GM23338 (cell line): ENCODE measurements around the gene NCR3LG1. TPM values are rescaled to one million over a fixed set of nuclear protein-coding genes. Genes with fewer than 3 reads are reported as not detected.

Experiments
- ATAC-seq: fragments of 200-7000 bp; cut with Tn5 transposase; 3 replicates; pipeline ENCODE4 v1.9.1; 2020
- DNase-seq: peaks from one replicate; pipeline ENCODE4 v3.0.0-alpha.2; 2015; ENCODE audit warnings: low spot score
- H2AFZ ChIP-seq: fragments of 200-600 bp; sonication (generic); 2 replicates; pipeline ENCODE4 v1.8.0; 2016; ENCODE audit warnings: antibody characterized with exemption, mild to moderate bottlenecking, moderate library complexity
- H3F3A ChIP-seq: fragments of 200-600 bp; sonication (generic); replicated peaks from 2 replicates; pipeline ENCODE4 v1.8.0; 2017; ENCODE audit warnings: antibody characterized with exemption, mixed run types, low read depth
- H3K27ac ChIP-seq: fragments of 200-600 bp; sonication (generic); 2 replicates; pipeline ENCODE4 v1.6.1; 2016; ENCODE audit warnings: low read depth
- H3K27me3 ChIP-seq: fragments of 200-600 bp; sonication (generic); 2 replicates; pipeline ENCODE4 v1.8.0; 2016; ENCODE audit warnings: mild to moderate bottlenecking, mixed run types, moderate library complexity; ENCODE audit not compliant: insufficient read depth
- H3K36me3 ChIP-seq: fragments of 200-600 bp; sonication (generic); 2 replicates; pipeline ENCODE4 v1.8.0; 2016; ENCODE audit warnings: mild to moderate bottlenecking; ENCODE audit not compliant: insufficient read depth
- H3K4me1 ChIP-seq: fragments of 200-600 bp; sonication (generic); 2 replicates; pipeline ENCODE4 v1.8.0; 2016; ENCODE audit warnings: mild to moderate bottlenecking, moderate library complexity; ENCODE audit not compliant: insufficient read depth
- H3K4me2 ChIP-seq: fragments of 200-600 bp; sonication (generic); 2 replicates; pipeline ENCODE4 v1.7.1; 2017; ENCODE audit warnings: mixed run types
- H3K4me3 ChIP-seq: fragments of 200-600 bp; sonication (generic); 2 replicates; pipeline ENCODE4 v1.6.1; 2016; ENCODE audit warnings: mixed run types
- H3K79me2 ChIP-seq: fragments of 200-600 bp; sonication (generic); replicated peaks from 2 replicates; pipeline ENCODE4 v1.8.0; 2017; ENCODE audit warnings: mild to moderate bottlenecking; ENCODE audit not compliant: insufficient read depth
- H3K9me2 ChIP-seq: fragments of 200-600 bp; sonication (generic); 2 replicates; pipeline ENCODE4 v1.8.0; 2017; ENCODE audit not compliant: insufficient read depth
- H4K20me1 ChIP-seq: fragments of 200-600 bp; sonication (generic); replicated peaks from 2 replicates; pipeline ENCODE4 v1.8.0; 2017; ENCODE audit warnings: mild to moderate bottlenecking; ENCODE audit not compliant: insufficient read depth
- H3K27ac Mint-ChIP-seq: 2 replicates; pipeline ENCODE4 v1.8.0; 2020; ENCODE audit warnings: inconsistent platforms, mild to moderate bottlenecking, moderate library complexity, mixed read lengths
- H3K27me3 Mint-ChIP-seq: 3 replicates; pipeline ENCODE4 v1.8.0; 2022; ENCODE audit warnings: low read depth, mild to moderate bottlenecking, moderate library complexity, mixed read lengths, inconsistent platforms; ENCODE audit not compliant: insufficient read depth, poor library complexity
- H3K36me3 Mint-ChIP-seq: 3 replicates; pipeline ENCODE4 v1.8.0; 2021; ENCODE audit warnings: low read depth, mild to moderate bottlenecking, inconsistent platforms, moderate library complexity, mixed read lengths
- H3K4me1 Mint-ChIP-seq: 3 replicates; pipeline ENCODE4 v1.8.0; 2020; ENCODE audit warnings: mild to moderate bottlenecking, inconsistent platforms, mixed read lengths
- H3K4me3 Mint-ChIP-seq: 3 replicates; pipeline ENCODE4 v1.8.0; 2021; ENCODE audit warnings: moderate library complexity, mild to moderate bottlenecking, inconsistent platforms, mixed read lengths
- H3K9me3 Mint-ChIP-seq: 3 replicates; pipeline ENCODE4 v1.8.0; 2020; ENCODE audit warnings: moderate library complexity, mild to moderate bottlenecking, inconsistent platforms, mixed read lengths
- CREB1 ChIP-seq: fragments of 250-450 bp; sonication (Bioruptor Pico); IDR thresholded peaks from 2 replicates; pipeline ENCODE4 v1.5.0; 2020; ENCODE audit warnings: low read depth, mild to moderate bottlenecking, moderate library complexity
- CTCF ChIP-seq, 2 experiments: fragments of 200-600 bp in 1 of 2; sonication (generic) in 1 of 2; conservative IDR thresholded peaks; 2 replicates each; pipeline versions ENCODE4 v1.5.1 to v1.6.1; 2016 to 2017; ENCODE audit warnings: antibody characterized with exemption in 2 of 2, low read depth in 2 of 2, mild to moderate bottlenecking in 2 of 2, moderate library complexity in 1 of 2
- ETS1 ChIP-seq: IDR thresholded peaks from 2 replicates; pipeline ENCODE4 v1.6.1; 2016; ENCODE audit warnings: antibody characterized with exemption
- EZH2 ChIP-seq: fragments of 200-600 bp; sonication (generic); IDR thresholded peaks from one replicate; pipeline ENCODE4 v1.8.0; 2017; ENCODE audit warnings: antibody characterized with exemption, mild to moderate bottlenecking, low read depth; ENCODE audit not compliant: unreplicated experiment
- EZH2phosphoT487 ChIP-seq: fragments of 200-600 bp; sonication (generic); IDR thresholded peaks from one replicate; pipeline ENCODE4 v1.8.1; 2018; ENCODE audit warnings: antibody characterized with exemption; ENCODE audit not compliant: unreplicated experiment
- POLR2AphosphoS5 ChIP-seq: IDR thresholded peaks from 2 replicates; pipeline ENCODE4 v1.6.1; 2016; ENCODE audit warnings: antibody characterized with exemption, low read depth
- REST ChIP-seq: IDR thresholded peaks from one replicate; pipeline ENCODE4 v1.6.1; 2018; ENCODE audit warnings: antibody characterized with exemption; ENCODE audit not compliant: unreplicated experiment
- STAT1 ChIP-seq: IDR thresholded peaks from one replicate; pipeline ENCODE4 v1.6.1; 2016; ENCODE audit warnings: antibody characterized with exemption; ENCODE audit not compliant: unreplicated experiment
- ZNF114 ChIP-seq: fragments of 250-450 bp; sonication (Bioruptor Pico); IDR thresholded peaks from 2 replicates; pipeline ENCODE4 v1.5.0; 2020; ENCODE audit warnings: mild to moderate bottlenecking, moderate library complexity
- polyA plus RNA-seq: library from polyadenylated mRNA; unstranded; fragments of >200 nt; fragmentation: Nextera tagmentation; extraction: Ambion mirVana; gene quantifications from 2 replicates; pipeline ENCODE4 v1.2.1, GENCODE V29; 2016
- total RNA-seq: library from RNA; depleted of rRNA; stranded (reverse); fragments of >200 nt; shearing (Covaris generic); gene quantifications from 2 replicates; pipeline ENCODE4 v1.2.3, GENCODE V29; 2014

The NCR3LG1 gene
- total and polyA plus RNA-seq, 2 experiments from 2014 or later: 0.15 to 1.9 TPM

- no peak for TF ChIP-seq CTCF (conservative IDR thresholded peaks at IDR 0.05; ENCODE audit: low read depth in 2 of 2)
These were observed 57.0 kb downstream of the NCR3LG1 start (continued) for GRCh38 chr11:17408641-17409040.

- H3K9me2 ChIP-seq: no peaks in the 10 kb centered on the region
- H3K4me3 Mint-ChIP-seq: no peak overlapping the region
- H3K4me2 ChIP-seq: no peak overlapping the region
- H3K4me1 Mint-ChIP-seq: peaks cover 7% of the 10 kb centered on the region; the same call in 1 of the 3 replicates
- no peaks in the 10 kb centered on the region for H3K4me1 ChIP-seq
- no peaks in the 10 kb centered on the region for H3K36me3 ChIP-seq
- peaks cover 11% of the 10 kb centered on the region for H3K27me3 Mint-ChIP-seq
- 0 out of 2 replicates have a peak overlapping the region, but pooled peaks have one; percentile 10 for H2AFZ ChIP-seq
- H3K27ac ChIP-seq: no peak overlapping the region
- H3F3A ChIP-seq: no peaks in the 10 kb centered on the region
- H3K36me3 Mint-ChIP-seq: no peaks in the 10 kb centered on the region
- DNase-seq (no peak), ATAC-seq (no peak)
- no peak for TF ChIP-seq ZNF114 (CRISPR knock-in tag)
- TF ChIP-seq ETS1: no peak
- no peak for TF ChIP-seq CTCF (conservative IDR thresholded peaks at IDR 0.05; ENCODE audit: low read depth in 2 of 2)
- TF ChIP-seq REST: no peak
- TF ChIP-seq STAT1: no peak
- TF ChIP-seq EZH2: no peak
- no peak for TF ChIP-seq CREB1 (CRISPR knock-in tag)
- no peak for TF ChIP-seq EZH2phosphoT487
- no peak for TF ChIP-seq POLR2AphosphoS5
- H3K4me3 ChIP-seq: no peak overlapping the region
- H4K20me1 ChIP-seq: no peaks in the 10 kb centered on the region
- no peak overlapping the region for H3K27ac Mint-ChIP-seq
- no peaks in the 10 kb centered on the region for H3K79me2 ChIP-seq
- no peaks in the 10 kb centered on the region for H3K27me3 ChIP-seq
- H3K9me3 Mint-ChIP-seq: no peaks in the 10 kb centered on the region
These were observed 59.2 kb downstream of the NCR3LG1 start for GRCh38 chr11:17410606-17411379.
